AG09309 (cell line): ENCODE results near the gene NEK1.

Experiments
- DNase-seq: peaks from one replicate; pipeline ENCODE4 v3.0.0-alpha.2; 2010; ENCODE audit warnings: low read depth
- H3K4me3 ChIP-seq: 2 replicates; pipeline ENCODE4 v1.5.1; 2011; ENCODE audit warnings: mild to moderate bottlenecking, low read depth, low read length, moderate library complexity; ENCODE audit not compliant: control insufficient read depth
- CTCF ChIP-seq: IDR thresholded peaks from 2 replicates; pipeline ENCODE4 v1.5.1; 2011; ENCODE audit warnings: mild to moderate bottlenecking, low read depth, low read length, inconsistent platforms; ENCODE audit not compliant: insufficient read depth, control insufficient read depth; ENCODE audit errors: missing control alignments

Gene NEK1

DNA sequence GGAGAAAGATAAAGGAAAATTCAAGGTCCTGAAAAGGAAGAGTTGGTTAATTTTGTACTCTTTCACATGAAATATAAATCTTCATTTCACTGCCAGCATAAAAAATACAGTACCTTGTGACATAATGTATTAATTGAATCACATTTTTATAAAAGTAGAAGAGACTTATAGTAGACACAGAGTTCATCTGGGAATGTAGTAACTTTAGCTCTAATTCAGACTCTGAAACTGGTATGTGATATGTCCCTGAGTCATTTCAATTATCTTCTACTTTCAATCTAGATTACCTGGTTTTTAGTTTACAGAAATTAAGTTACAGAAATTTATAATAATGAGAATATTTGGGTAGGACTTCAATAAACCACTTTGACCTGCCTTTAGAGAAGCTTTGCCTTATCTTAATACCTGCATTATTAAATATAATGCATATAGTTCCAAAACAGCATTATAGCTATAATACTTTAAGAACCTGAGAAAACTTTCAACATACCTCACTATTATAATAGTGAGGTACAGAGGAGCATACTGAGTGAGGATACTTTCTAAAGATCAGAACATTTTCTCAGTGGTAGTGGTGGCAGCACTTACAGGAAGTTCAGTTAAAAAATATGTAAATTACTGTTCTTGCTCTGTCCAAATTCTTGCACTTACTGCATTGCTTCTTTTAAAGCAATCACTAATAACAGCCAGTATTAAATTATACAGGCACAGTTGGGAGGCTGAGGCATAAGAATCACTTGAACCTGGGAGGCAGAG, 11.2 kb downstream of the NEK1 start:
- DNase-seq: no peak
- no peak overlapping the region for H3K4me3 ChIP-seq
- no peak for TF ChIP-seq CTCF

- no peak for TF ChIP-seq CTCF
- no peak overlapping the region for H3K4me3 ChIP-seq
- DNase-seq: no peak
Observed at GRCh38 chr4:169594560-169595195, 17.7 kb downstream of the NEK1 start.

- DNase-seq: no peak
- H3K4me3 ChIP-seq: no peak overlapping the region
- no peak for TF ChIP-seq CTCF
Observed at GRCh38 chr4:169593050-169593560, 19.3 kb downstream of the NEK1 start.

- TF ChIP-seq CTCF: no peak
- peak; percentile 24 for DNase-seq
- H3K4me3 ChIP-seq: no peak overlapping the region
Observed at GRCh38 chr4:169583563-169583962, 28.8 kb downstream of the NEK1 start.

GRCh38 chr4:169582706-169583105, 29.7 kb downstream of the NEK1 start:
- H3K4me3 ChIP-seq: no peak overlapping the region
- DNase-seq: no peak
- TF ChIP-seq CTCF: no peak

DNA sequence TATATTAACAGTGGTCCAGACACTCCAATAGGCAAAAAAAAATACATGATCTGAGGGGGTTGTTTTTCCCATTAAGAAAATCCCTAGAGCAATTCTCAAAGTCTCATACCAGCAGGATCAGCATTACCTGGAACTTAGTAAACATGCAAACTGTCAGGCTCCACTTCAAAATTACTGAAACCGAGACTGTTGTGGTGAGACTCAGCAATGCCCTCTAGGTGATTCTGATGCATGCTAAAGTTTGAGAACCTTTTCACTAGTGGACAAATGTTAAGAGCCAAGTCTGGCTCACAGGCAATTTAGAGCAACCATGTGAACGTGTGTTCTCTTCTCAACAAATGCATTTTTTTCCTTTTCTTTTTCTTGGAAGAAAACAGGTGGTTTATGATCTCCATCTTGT, 30.2 kb downstream of the NEK1 start:
- TF ChIP-seq CTCF: no peak
- no peak for DNase-seq

GRCh38 chr4:169573889-169574288, 38.5 kb downstream of the NEK1 start:
- no peak overlapping the region for H3K4me3 ChIP-seq
- no peak for DNase-seq
- no peak for TF ChIP-seq CTCF

More for the DNA sequence above, 30.2 kb downstream of the NEK1 start:
- H3K4me3 ChIP-seq: no peak overlapping the region
